Mesothelial cell of epicardium (in vitro differentiated cells): ENCODE data around the gene ZNF592. TPM values are rescaled to one million over a fixed set of nuclear protein-coding genes. Genes with fewer than 3 reads are reported as not detected.
"Not testable (repeated sequence)": the region's sequence is repeated elsewhere in the genome, so short reads cannot be mapped to it uniquely, and the experiment has no call there.

Experiments
- DNase-seq, 2 experiments: peaks; one replicate each; pipeline ENCODE4 v3.0.0; 2021; ENCODE audit warnings: low spot score in 2 of 2; ENCODE audit not compliant: unreplicated experiment in 2 of 2
- H3K27ac Mint-ChIP-seq: 2 replicates; pipeline ENCODE4 v1.8.0; 2021; ENCODE audit warnings: mixed read lengths
- H3K27me3 Mint-ChIP-seq: 2 replicates; pipeline ENCODE4 v1.8.0; 2021; ENCODE audit warnings: low read depth, mixed read lengths
- H3K36me3 Mint-ChIP-seq: 2 replicates; pipeline ENCODE4 v1.8.0; 2021; ENCODE audit warnings: mixed read lengths
- H3K4me1 Mint-ChIP-seq: 2 replicates; pipeline ENCODE4 v1.8.0; 2021; ENCODE audit warnings: mixed read lengths
- H3K4me3 Mint-ChIP-seq: 2 replicates; pipeline ENCODE4 v1.8.0; 2021; ENCODE audit warnings: mild to moderate bottlenecking, moderate library complexity, mixed read lengths
- H3K9me3 Mint-ChIP-seq: 2 replicates; pipeline ENCODE4 v1.8.0; 2021; ENCODE audit warnings: mixed read lengths
- total RNA-seq: library from RNA; stranded (reverse); gene quantifications from 3 replicates; pipeline ENCODE4 v1.2.1, GENCODE V29; 2021
- TF ChIP-seq, protein P1 (sequence below): fragments of 200-600 bp; sonication (generic); IDR thresholded peaks from one replicate; pipeline ENCODE4 v1.5.0; 2021; ENCODE audit warnings: antibody characterized with exemption; ENCODE audit not compliant: unreplicated experiment

Gene ZNF592
- total RNA-seq, 1 donor from 2014 or later: 32.8 TPM

GRCh38 chr15:84842781-84843180 lies 94.4 kb downstream of the ZNF592 start:
- peaks cover 28% of the 10 kb centered on the region for H3K36me3 Mint-ChIP-seq
- H3K9me3 Mint-ChIP-seq: peaks cover 18% of the 10 kb centered on the region
- no peak overlapping the region for H3K4me3 Mint-ChIP-seq
- H3K27me3 Mint-ChIP-seq: no peaks in the 10 kb centered on the region
- H3K27ac Mint-ChIP-seq: no peak overlapping the region
- no peak for DNase-seq
- TF ChIP-seq, protein P1, sequence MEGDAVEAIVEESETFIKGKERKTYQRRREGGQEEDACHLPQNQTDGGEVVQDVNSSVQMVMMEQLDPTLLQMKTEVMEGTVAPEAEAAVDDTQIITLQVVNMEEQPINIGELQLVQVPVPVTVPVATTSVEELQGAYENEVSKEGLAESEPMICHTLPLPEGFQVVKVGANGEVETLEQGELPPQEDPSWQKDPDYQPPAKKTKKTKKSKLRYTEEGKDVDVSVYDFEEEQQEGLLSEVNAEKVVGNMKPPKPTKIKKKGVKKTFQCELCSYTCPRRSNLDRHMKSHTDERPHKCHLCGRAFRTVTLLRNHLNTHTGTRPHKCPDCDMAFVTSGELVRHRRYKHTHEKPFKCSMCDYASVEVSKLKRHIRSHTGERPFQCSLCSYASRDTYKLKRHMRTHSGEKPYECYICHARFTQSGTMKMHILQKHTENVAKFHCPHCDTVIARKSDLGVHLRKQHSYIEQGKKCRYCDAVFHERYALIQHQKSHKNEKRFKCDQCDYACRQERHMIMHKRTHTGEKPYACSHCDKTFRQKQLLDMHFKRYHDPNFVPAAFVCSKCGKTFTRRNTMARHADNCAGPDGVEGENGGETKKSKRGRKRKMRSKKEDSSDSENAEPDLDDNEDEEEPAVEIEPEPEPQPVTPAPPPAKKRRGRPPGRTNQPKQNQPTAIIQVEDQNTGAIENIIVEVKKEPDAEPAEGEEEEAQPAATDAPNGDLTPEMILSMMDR: no peak
- no peaks in the 10 kb centered on the region for H3K4me1 Mint-ChIP-seq

GRCh38 chr15:84844964-84845363 lies 96.6 kb downstream of the ZNF592 start:
- H3K4me1 Mint-ChIP-seq: no peaks in the 10 kb centered on the region
- H3K27ac Mint-ChIP-seq: no peak overlapping the region
- H3K27me3 Mint-ChIP-seq: no peaks in the 10 kb centered on the region
- peaks cover 34% of the 10 kb centered on the region for H3K36me3 Mint-ChIP-seq
- DNase-seq: no peak
- no peak overlapping the region for H3K4me3 Mint-ChIP-seq
- peaks cover 22% of the 10 kb centered on the region for H3K9me3 Mint-ChIP-seq
- TF ChIP-seq, protein P1: no peak

GRCh38 chr15:84845631-84846030 lies 97.2 kb downstream of the ZNF592 start:
- H3K36me3 Mint-ChIP-seq: peaks cover 34% of the 10 kb centered on the region
- H3K27ac Mint-ChIP-seq, DNase-seq, H3K4me1 Mint-ChIP-seq, H3K27me3 Mint-ChIP-seq, H3K4me3 Mint-ChIP-seq: not testable (repeated sequence)
- peaks cover 22% of the 10 kb centered on the region for H3K9me3 Mint-ChIP-seq
- TF ChIP-seq, protein P1: peak; percentile 52

GRCh38 chr15:84846269-84846668 lies 97.9 kb downstream of the ZNF592 start:
- H3K27ac Mint-ChIP-seq: no peak overlapping the region
- TF ChIP-seq, protein P1: no peak
- H3K4me1 Mint-ChIP-seq: no peaks in the 10 kb centered on the region
- peaks cover 22% of the 10 kb centered on the region for H3K9me3 Mint-ChIP-seq
- H3K27me3 Mint-ChIP-seq: no peaks in the 10 kb centered on the region
- no peak for DNase-seq
- no peak overlapping the region for H3K4me3 Mint-ChIP-seq
- H3K36me3 Mint-ChIP-seq: peaks cover 34% of the 10 kb centered on the region

GRCh38 chr15:84847382-84847781 lies 99.0 kb downstream of the ZNF592 start:
- no peaks in the 10 kb centered on the region for H3K27me3 Mint-ChIP-seq
- H3K27ac Mint-ChIP-seq: no peak overlapping the region
- no peak for DNase-seq
- no peak overlapping the region for H3K4me3 Mint-ChIP-seq
- H3K36me3 Mint-ChIP-seq: peaks cover 32% of the 10 kb centered on the region
- TF ChIP-seq, protein P1: no peak
- H3K4me1 Mint-ChIP-seq: no peaks in the 10 kb centered on the region
- H3K9me3 Mint-ChIP-seq: peaks cover 22% of the 10 kb centered on the region

DNA sequence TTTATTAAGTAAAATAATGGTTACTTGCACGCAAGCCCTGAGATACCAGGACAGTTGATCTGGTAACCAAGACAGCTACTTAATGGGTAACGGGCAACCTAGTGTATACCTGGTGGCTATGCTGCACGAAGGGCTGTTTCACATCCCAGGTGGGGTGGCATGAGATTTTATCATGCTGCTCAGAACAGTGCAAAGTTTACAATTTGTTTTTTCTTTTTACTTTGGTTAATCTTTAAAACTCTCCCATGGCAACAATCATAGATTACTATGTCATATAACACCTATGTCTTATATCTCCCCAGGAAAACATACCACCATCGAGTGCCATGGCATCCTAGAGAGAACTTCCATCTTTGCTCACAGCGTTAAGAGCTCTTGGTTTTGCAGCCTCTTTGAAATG lies 103.8 kb downstream of the ZNF592 start:
- no peak overlapping the region for H3K4me3 Mint-ChIP-seq

More for the DNA sequence above, 103.8 kb downstream of the ZNF592 start:
- no peaks in the 10 kb centered on the region for H3K27me3 Mint-ChIP-seq
- TF ChIP-seq, protein P1: no peak
- no peaks in the 10 kb centered on the region for H3K4me1 Mint-ChIP-seq
- no peak overlapping the region for H3K27ac Mint-ChIP-seq
- no peak for DNase-seq
- H3K36me3 Mint-ChIP-seq: peaks cover 22% of the 10 kb centered on the region
- H3K9me3 Mint-ChIP-seq: peaks cover 7% of the 10 kb centered on the region
